HFFc6 (cell line): Measurements from ENCODE around the gene ERBB4. TPM values are rescaled to one million over a fixed set of nuclear protein-coding genes. Genes with fewer than 3 reads are reported as not detected.

ENCODE experiments used
- DNase-seq: peaks from one replicate; pipeline ENCODE4 v3.0.0-alpha.2; 2018
- H3K27ac Mint-ChIP-seq: 2 replicates; pipeline ENCODE4 v1.8.0; 2020; ENCODE audit warnings: mild to moderate bottlenecking, mixed read lengths
- H3K27me3 Mint-ChIP-seq: 2 replicates; pipeline ENCODE4 v1.8.0; 2021; ENCODE audit warnings: mild to moderate bottlenecking, moderate library complexity, mixed read lengths; ENCODE audit not compliant: insufficient read depth
- H3K36me3 Mint-ChIP-seq: 2 replicates; pipeline ENCODE4 v1.8.0; 2021; ENCODE audit warnings: low read depth, mixed read lengths
- H3K4me1 Mint-ChIP-seq: 2 replicates; pipeline ENCODE4 v1.8.0; 2020; ENCODE audit warnings: low read depth, mixed read lengths
- H3K4me3 Mint-ChIP-seq: 2 replicates; pipeline ENCODE4 v1.8.0; 2020; ENCODE audit warnings: mild to moderate bottlenecking, moderate library complexity, mixed read lengths
- H3K9me3 Mint-ChIP-seq: 2 replicates; pipeline ENCODE4 v1.8.0; 2020; ENCODE audit warnings: mild to moderate bottlenecking, mixed read lengths
- CTCF ChIP-seq: fragments of 200-600 bp; sonication (generic); IDR thresholded peaks from 2 replicates; pipeline ENCODE4 v1.5.0; 2021; ENCODE audit warnings: antibody characterized with exemption, mild to moderate bottlenecking
- total RNA-seq, 6 experiments: library from RNA; stranded (reverse); fragmentation: NEBNext Ultra II Directional; extraction: Animal tissue kit (Norgen Biotek cat#: 25700); gene quantifications; 2 replicates in 1 of 6; 3 replicates in 5 of 6; pipeline ENCODE4 v1.2.3, GENCODE V29; 2021

Gene ERBB4
- total RNA-seq, 6 experiments from 2014 or later, result not detected

GRCh38 chr2:211371465-211371864 is 1167.1 kb downstream of the ERBB4 start:
- Mint-ChIP-seq H3K4me3 (no peak overlapping the region), H3K27me3 (no peaks in the 10 kb centered on the region), H3K27ac (no peak overlapping the region), H3K36me3 (no peaks in the 10 kb centered on the region), H3K4me1 (no peaks in the 10 kb centered on the region), H3K9me3 (peaks cover 48% of the 10 kb centered on the region)
- TF ChIP-seq CTCF, result no peak
- no peak for DNase-seq

- no peaks in the 10 kb centered on the region for H3K4me1 Mint-ChIP-seq
- no peak for TF ChIP-seq CTCF
- DNase-seq, result no peak
- H3K4me3 Mint-ChIP-seq, result no peak overlapping the region
- H3K27me3 Mint-ChIP-seq, result no peaks in the 10 kb centered on the region
- H3K27ac Mint-ChIP-seq, result no peak overlapping the region
- H3K36me3 Mint-ChIP-seq, result no peaks in the 10 kb centered on the region
- H3K9me3 Mint-ChIP-seq, result peaks cover 49% of the 10 kb centered on the region
Measured at GRCh38 chr2:211368467-211368866, 1170.1 kb downstream of the ERBB4 start.

- no peaks in the 10 kb centered on the region for H3K36me3 Mint-ChIP-seq
- no peaks in the 10 kb centered on the region for H3K27me3 Mint-ChIP-seq
- no peak overlapping the region for H3K4me3 Mint-ChIP-seq
- no peak for DNase-seq
- TF ChIP-seq CTCF, result no peak
- no peak overlapping the region for H3K27ac Mint-ChIP-seq
- H3K9me3 Mint-ChIP-seq, result peaks cover 50% of the 10 kb centered on the region
- no peaks in the 10 kb centered on the region for H3K4me1 Mint-ChIP-seq
Measured at GRCh38 chr2:211367711-211368110, 1170.9 kb downstream of the ERBB4 start.

- Mint-ChIP-seq H3K4me3 (no peak overlapping the region), H3K27ac (no peak overlapping the region), H3K9me3 (peaks cover 53% of the 10 kb centered on the region), H3K27me3 (no peaks in the 10 kb centered on the region), H3K36me3 (no peaks in the 10 kb centered on the region), H3K4me1 (no peaks in the 10 kb centered on the region)
- no peak for TF ChIP-seq CTCF
- no peak for DNase-seq
Measured at GRCh38 chr2:211367293-211367692, 1171.3 kb downstream of the ERBB4 start.

- Mint-ChIP-seq H3K36me3 (no peaks in the 10 kb centered on the region), H3K9me3 (peaks cover 56% of the 10 kb centered on the region), H3K27me3 (no peaks in the 10 kb centered on the region), H3K4me3 (no peak overlapping the region), H3K27ac (no peak overlapping the region), H3K4me1 (no peaks in the 10 kb centered on the region)
- no peak for TF ChIP-seq CTCF
- DNase-seq, result no peak
Measured at GRCh38 chr2:211364911-211365310, 1173.7 kb downstream of the ERBB4 start.

- no peak overlapping the region for H3K4me3 Mint-ChIP-seq
- no peaks in the 10 kb centered on the region for H3K27me3 Mint-ChIP-seq
- no peaks in the 10 kb centered on the region for H3K36me3 Mint-ChIP-seq
- no peak overlapping the region for H3K27ac Mint-ChIP-seq
- no peak for TF ChIP-seq CTCF
- no peak for DNase-seq
- H3K9me3 Mint-ChIP-seq, result peaks cover 47% of the 10 kb centered on the region
- no peaks in the 10 kb centered on the region for H3K4me1 Mint-ChIP-seq
Measured at GRCh38 chr2:211361383-211361782, 1177.2 kb downstream of the ERBB4 start.
